Smooth muscle cell of bladder (primary cell): ENCODE results near the gene GALNTL6. TPM values are rescaled to one million over a fixed set of nuclear protein-coding genes. Genes with fewer than 3 reads are reported as not detected.

ENCODE experiments used
- total RNA-seq: library from RNA; depleted of rRNA; stranded (reverse); fragments of >200 nt; gene quantifications from 2 replicates; pipeline ENCODE4 v1.2.3, GENCODE V29; 2014

GALNTL6 gene
- total RNA-seq, result not detected in 2 replicates

DNA sequence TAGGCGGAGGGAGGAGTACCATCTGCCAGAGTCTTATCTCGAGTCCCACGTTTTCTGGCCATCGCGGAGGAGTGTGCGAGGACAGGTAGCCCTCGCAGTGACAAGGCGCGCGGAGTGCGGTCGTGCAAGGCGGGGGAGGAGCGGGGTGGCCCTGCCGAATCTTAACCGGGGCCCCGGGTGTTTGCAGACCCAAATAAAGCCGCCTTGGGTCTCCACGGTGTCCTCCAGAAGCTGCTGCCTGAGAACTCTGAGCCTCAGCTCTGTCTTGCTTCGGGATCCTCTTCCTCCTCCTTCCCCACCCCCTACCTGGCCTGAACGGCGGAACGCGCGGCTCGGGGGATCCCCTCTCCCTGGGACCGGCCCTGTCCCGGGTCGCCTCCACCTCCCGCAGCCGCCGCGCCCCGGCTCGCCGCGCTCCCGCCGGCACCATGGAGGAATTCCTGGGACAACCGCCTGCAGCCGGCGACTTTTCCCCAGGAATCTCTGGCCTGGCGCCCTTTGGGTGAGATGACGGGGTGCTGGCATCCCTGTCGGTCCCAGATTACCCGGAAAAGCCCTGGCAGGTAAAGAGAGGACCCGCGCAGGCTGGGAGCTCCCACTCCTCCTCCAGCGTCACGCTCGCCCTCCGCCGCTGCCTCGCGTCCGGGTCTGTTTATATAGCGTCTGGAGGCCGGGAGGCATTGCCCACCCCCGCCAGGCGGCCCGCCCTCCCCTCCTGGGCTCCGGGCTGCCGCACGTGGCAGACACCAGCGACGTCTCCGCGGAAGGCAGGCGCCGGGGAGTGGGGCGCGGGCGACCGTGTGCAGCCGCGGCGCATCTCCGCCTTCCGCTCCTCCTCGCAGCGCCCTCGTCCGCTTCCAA, at the start of gene GALNTL6:
TSS of gene GALNTL6 (plus strand) at position 740 of the 861 bp plus-strand sequence.

